HEK293T (cell line): ENCODE measurements around the gene ABCD1.

Experiments used
- CTCF ChIA-PET: fragments of 350-600 bp; formaldehyde crosslinking; extraction: SDS; loops from one replicate; lab custom pipeline; 2021; ENCODE audit warnings: antibody characterized with exemption, inconsistent platforms; lab: Yijun Ruan, JAX
- POLR2A ChIA-PET: fragments of 350-600 bp; formaldehyde crosslinking; extraction: SDS; loops from one replicate; lab custom pipeline; 2020; ENCODE audit warnings: antibody characterized with exemption, inconsistent platforms; lab: Yijun Ruan, JAX
- DNase-seq: peaks from one replicate; pipeline ENCODE4 v3.0.0; 2012; ENCODE audit warnings: mixed read lengths; ENCODE audit errors: extremely low spot score
- ARNT ChIP-seq: fragments of 450-650 bp; IDR thresholded peaks from 2 replicates; pipeline ENCODE4 v1.6.1; 2017; ENCODE audit warnings: mild to moderate bottlenecking
- BHLHE40 ChIP-seq: fragments of 450-650 bp; IDR thresholded peaks from 2 replicates; pipeline ENCODE4 v1.6.1; 2016; ENCODE audit warnings: mild to moderate bottlenecking, moderate library complexity, borderline replicate concordance
- CTBP1 ChIP-seq: fragments of 450-650 bp; IDR thresholded peaks from 2 replicates; pipeline ENCODE4 v1.6.1; 2016; ENCODE audit warnings: borderline replicate concordance
- ELF4 ChIP-seq: fragments of 450-650 bp; IDR thresholded peaks from 2 replicates; pipeline ENCODE4 v1.6.1; 2017; ENCODE audit warnings: antibody characterized with exemption
- FOXA1 ChIP-seq: fragments of 450-650 bp; IDR thresholded peaks from 2 replicates; pipeline ENCODE4 v1.6.1; 2016; ENCODE audit warnings: mild to moderate bottlenecking
- FOXK2 ChIP-seq: fragments of 450-650 bp; IDR thresholded peaks from 2 replicates; pipeline ENCODE4 v1.6.1; 2016; ENCODE audit warnings: mild to moderate bottlenecking
- FOXM1 ChIP-seq: fragments of 450-650 bp; IDR thresholded peaks from 2 replicates; pipeline ENCODE4 v1.6.1; 2017; ENCODE audit warnings: mild to moderate bottlenecking, borderline replicate concordance
- HDGF ChIP-seq: fragments of 450-650 bp; IDR thresholded peaks from 2 replicates; pipeline ENCODE4 v1.6.1; 2017; ENCODE audit warnings: antibody characterized with exemption, borderline replicate concordance
- L3MBTL2 ChIP-seq: fragments of 450-650 bp; conservative IDR thresholded peaks from 2 replicates; pipeline ENCODE4 v1.6.1; 2016; ENCODE audit warnings: mild to moderate bottlenecking
- LEF1 ChIP-seq: fragments of 450-650 bp; IDR thresholded peaks from 2 replicates; pipeline ENCODE4 v1.6.1; 2017; ENCODE audit warnings: mild to moderate bottlenecking, borderline replicate concordance
- NFRKB ChIP-seq: fragments of 450-650 bp; IDR thresholded peaks from 2 replicates; pipeline ENCODE4 v1.6.1; 2016; ENCODE audit warnings: mild to moderate bottlenecking, moderate library complexity
- SP1 ChIP-seq: fragments of 450-650 bp; IDR thresholded peaks from 2 replicates; pipeline ENCODE4 v1.6.1; 2017
- SUZ12 ChIP-seq: fragments of 450-650 bp; IDR thresholded peaks from 2 replicates; pipeline ENCODE4 v1.6.1; 2016; ENCODE audit warnings: mild to moderate bottlenecking
- TARDBP ChIP-seq: fragments of 450-650 bp; IDR thresholded peaks from 2 replicates; pipeline ENCODE4 v1.6.1; 2016
- ZNF384 ChIP-seq: fragments of 450-650 bp; IDR thresholded peaks from 2 replicates; pipeline ENCODE4 v1.6.1; 2016
- TF ChIP-seq, protein P1 (sequence below): fragments of 450-650 bp; IDR thresholded peaks from 2 replicates; pipeline ENCODE4 v1.6.1; 2016

Gene ABCD1

GRCh38 chrX:153734871-153735270 is 10.2 kb downstream of the ABCD1 start:
- ChIA-PET POLR2A (no interaction called here), CTCF (no interaction called here)
- no peak for TF ChIP-seq SUZ12
- TF ChIP-seq FOXA1: no peak
- TF ChIP-seq SP1: no peak
- no peak for TF ChIP-seq L3MBTL2
- TF ChIP-seq FOXK2: no peak
- no peak for TF ChIP-seq CTBP1
- TF ChIP-seq, protein P1, sequence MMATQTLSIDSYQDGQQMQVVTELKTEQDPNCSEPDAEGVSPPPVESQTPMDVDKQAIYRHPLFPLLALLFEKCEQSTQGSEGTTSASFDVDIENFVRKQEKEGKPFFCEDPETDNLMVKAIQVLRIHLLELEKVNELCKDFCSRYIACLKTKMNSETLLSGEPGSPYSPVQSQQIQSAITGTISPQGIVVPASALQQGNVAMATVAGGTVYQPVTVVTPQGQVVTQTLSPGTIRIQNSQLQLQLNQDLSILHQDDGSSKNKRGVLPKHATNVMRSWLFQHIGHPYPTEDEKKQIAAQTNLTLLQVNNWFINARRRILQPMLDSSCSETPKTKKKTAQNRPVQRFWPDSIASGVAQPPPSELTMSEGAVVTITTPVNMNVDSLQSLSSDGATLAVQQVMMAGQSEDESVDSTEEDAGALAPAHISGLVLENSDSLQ: no peak
- TF ChIP-seq NFRKB: no peak
- TF ChIP-seq HDGF: no peak
- TF ChIP-seq TARDBP: no peak
- TF ChIP-seq BHLHE40: no peak
- no peak for TF ChIP-seq ARNT
- TF ChIP-seq FOXM1: no peak
- TF ChIP-seq LEF1: no peak
- no peak for TF ChIP-seq ZNF384
- no peak for DNase-seq

DNA sequence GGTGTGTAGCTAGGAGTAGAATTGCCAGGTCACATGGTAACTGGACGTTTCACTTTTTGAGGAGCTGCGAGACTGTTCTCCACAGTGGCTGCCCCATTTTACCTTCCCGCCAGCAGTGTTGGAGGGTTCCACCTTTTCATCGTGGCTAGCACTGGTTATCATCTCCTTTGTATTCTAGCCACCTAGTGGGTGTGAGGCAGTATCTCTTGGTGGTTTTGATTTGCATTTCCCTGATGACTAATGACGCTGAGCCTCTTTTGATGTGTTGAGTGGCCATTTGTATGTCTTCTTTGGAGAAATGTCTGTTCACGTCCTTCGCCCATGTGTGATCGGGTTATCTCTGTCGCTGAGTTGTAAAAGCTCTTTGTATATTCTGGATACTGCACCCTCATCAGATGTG is 10.6 kb downstream of the ABCD1 start:
- CTCF ChIA-PET: no interaction called here
- POLR2A ChIA-PET: no interaction called here
- no peak for DNase-seq
- TF ChIP-seq ELF4 (no peak), ZNF384 (no peak), TARDBP (no peak), SP1 (no peak), FOXM1 (no peak), ARNT (no peak), NFRKB (no peak)

- TF ChIP-seq LEF1 (no peak), NFRKB (no peak), ELF4 (no peak), TARDBP (no peak), ZNF384 (no peak)
- no peak for DNase-seq
- ChIA-PET POLR2A (no interaction called here), CTCF (no interaction called here)
These were observed 11.6 kb downstream of the ABCD1 start for GRCh38 chrX:153736071-153736820.

DNA sequence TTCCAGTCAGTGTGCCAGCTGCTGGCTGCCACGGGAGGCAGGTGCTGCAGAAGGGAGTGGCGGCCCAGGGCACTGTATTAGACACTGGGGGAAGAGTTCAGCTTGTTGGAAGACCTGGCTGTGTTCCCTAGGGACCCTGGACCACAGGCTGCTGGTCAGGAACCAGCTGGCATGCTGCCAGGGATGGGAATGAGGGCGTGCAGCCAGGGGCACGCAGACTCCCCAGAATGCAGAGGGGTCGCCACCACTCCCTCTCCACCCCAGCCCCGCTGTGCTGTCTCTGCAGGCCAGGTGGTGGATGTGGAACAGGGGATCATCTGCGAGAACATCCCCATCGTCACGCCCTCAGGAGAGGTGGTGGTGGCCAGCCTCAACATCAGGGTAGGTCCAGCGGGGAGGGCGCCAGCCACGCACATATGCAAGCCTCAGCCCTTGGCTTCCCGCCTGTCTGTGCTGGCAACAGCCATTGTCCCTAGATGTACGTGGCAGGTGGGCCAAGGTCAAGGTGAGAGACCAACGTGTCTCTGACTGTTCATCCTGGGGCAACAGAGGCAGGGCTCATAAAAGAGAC is 12.3 kb downstream of the ABCD1 start:
- no peak for DNase-seq
- CTCF ChIA-PET: no interaction called here
- TF ChIP-seq, protein P1: no peak
- TF ChIP-seq NFRKB: no peak
- POLR2A ChIA-PET: no interaction called here

DNA sequence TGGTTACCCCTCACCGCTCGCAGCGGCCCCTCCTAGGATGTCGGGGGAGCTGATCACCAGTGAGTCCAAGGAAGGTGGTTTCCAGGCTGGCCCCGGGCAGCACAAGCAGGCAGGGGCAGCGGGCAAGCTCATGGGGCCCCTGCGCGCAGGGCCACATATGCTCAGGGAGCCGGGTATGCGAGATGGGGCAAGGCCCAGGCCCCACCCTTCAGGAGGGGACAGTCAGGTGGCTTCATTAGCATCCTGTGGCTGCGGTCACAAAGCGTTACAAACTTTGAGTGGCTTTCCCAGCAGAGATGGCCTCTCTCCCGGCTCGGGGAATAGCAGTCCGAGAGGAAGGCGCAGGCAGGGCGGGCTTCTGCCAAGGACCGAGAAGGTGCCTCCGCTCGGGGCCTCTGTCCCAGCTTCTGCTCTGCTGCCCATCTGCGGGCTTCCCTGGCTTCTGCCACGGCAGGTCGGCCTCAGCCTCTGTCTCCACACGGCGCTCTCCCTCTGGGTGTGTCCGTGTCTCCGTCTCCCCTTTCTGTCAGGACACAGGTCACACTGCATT is 13.5 kb downstream of the ABCD1 start:
- POLR2A ChIA-PET: no interaction called here
- TF ChIP-seq CTBP1: no peak
- TF ChIP-seq FOXM1: no peak
- TF ChIP-seq SP1: no peak
- TF ChIP-seq ELF4: no peak
- no peak for TF ChIP-seq ZNF384
- no peak for TF ChIP-seq FOXA1
- CTCF ChIA-PET: no interaction called here
- no peak for DNase-seq

- POLR2A ChIA-PET: no interaction called here
- no peak for TF ChIP-seq ELF4
- no peak for TF ChIP-seq CTBP1
- TF ChIP-seq FOXK2: no peak
- TF ChIP-seq FOXA1: no peak
- CTCF ChIA-PET: no interaction called here
- DNase-seq: no peak
These were observed 15.3 kb downstream of the ABCD1 start for GRCh38 chrX:153739754-153740486.

- ChIA-PET CTCF (no interaction called here), POLR2A (no interaction called here)
- TF ChIP-seq FOXM1: no peak
- no peak for TF ChIP-seq L3MBTL2
- DNase-seq: no peak
These were observed 16.1 kb downstream of the ABCD1 start for GRCh38 chrX:153740631-153741222.
